B cell (primary cell): ENCODE measurements around the gene TLCD2.

Experiments used
- CTCF ChIP-seq: fragments of 200-600 bp; IDR thresholded peaks from one replicate; pipeline ENCODE4 v1.8.0; 2022; ENCODE audit warnings: antibody characterized with exemption, mild to moderate bottlenecking
- EZH2 ChIP-seq: IDR thresholded peaks from 2 replicates; pipeline ENCODE4 v1.6.1; 2012; ENCODE audit warnings: borderline replicate concordance, low read depth, mild to moderate bottlenecking, moderate library complexity, low read length; ENCODE audit not compliant: insufficient read depth, poor library complexity, severe bottlenecking

DNA sequence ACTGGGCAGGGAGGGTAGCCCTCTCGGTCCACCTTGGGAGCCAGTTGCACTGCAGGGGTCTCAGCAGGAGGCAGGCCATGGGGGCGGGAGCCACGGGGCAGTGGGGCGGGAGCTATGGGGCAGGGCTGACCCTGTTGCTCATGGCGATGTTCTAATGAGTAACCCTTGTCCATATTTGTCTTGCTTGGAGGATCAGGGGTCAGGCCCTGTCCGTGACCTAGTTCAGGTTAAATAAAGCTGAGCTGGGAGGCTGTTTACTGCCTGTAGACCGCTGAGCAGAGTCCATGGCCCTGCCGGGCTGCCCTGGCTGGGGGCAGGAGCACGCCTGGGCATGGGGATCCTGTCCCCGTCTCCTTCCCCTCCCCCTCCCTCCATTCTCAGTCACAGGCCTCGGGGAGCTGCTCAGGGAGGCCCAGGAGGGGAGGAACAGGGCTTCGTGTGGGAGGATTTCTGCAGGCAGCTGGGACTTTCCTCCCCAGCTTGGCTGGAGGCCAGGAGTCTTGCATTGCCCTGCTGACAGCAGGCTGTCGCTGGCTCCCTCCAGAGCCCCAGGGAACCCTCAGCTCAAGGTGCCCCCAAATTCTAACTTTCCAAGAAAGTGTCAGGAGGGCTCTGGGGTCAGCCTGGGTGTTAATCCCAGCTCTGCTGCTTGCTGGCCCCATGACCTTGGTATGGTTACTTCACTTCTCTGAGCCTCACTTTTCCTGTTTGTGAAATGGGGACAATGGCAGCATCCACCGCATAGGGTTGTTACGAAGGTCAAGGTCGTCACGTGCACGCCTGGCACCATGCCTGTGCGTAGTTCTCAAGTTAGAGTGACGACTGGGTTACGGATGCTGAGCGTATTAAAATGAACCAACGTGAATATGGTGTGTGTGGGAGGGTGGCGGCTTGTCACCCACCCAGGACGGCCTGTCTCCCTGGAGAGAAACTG lies 26.4 kb upstream of the TLCD2 start:
- TF ChIP-seq CTCF: no peak
- TF ChIP-seq EZH2: no peak
